B cell (primary cell): ENCODE results near the gene TMED5.
A peak's percentile ranks its signal among the peaks of the same experiment; 100 is the strongest.

Experiments
- CTCF ChIP-seq: fragments of 200-600 bp; IDR thresholded peaks from one replicate; pipeline ENCODE4 v1.8.0; 2022; ENCODE audit warnings: antibody characterized with exemption, mild to moderate bottlenecking
- EZH2 ChIP-seq: IDR thresholded peaks from 2 replicates; pipeline ENCODE4 v1.6.1; 2012; ENCODE audit warnings: borderline replicate concordance, low read depth, mild to moderate bottlenecking, moderate library complexity, low read length; ENCODE audit not compliant: insufficient read depth, poor library complexity, severe bottlenecking

GRCh38 chr1:93179886-93180722, at the start of gene TMED5:
- TF ChIP-seq CTCF (peak; percentile 24), EZH2 (no peak)
